ENCODE results near the gene RAP1GDS1.

GRCh38 chr4:98293104-98293887 lies 32.1 kb downstream of the RAP1GDS1 start:
- TF ChIP-seq CTCF (IDR thresholded peaks at IDR 0.05) (no peak), ZFX (IDR thresholded peaks at IDR 0.05; ENCODE audit: borderline replicate concordance) (no peak)
